Measurements from ENCODE around the gene RSPRY1.
A peak's percentile ranks its signal among the peaks of the same experiment; 100 is the strongest.

The RSPRY1 gene

DNA sequence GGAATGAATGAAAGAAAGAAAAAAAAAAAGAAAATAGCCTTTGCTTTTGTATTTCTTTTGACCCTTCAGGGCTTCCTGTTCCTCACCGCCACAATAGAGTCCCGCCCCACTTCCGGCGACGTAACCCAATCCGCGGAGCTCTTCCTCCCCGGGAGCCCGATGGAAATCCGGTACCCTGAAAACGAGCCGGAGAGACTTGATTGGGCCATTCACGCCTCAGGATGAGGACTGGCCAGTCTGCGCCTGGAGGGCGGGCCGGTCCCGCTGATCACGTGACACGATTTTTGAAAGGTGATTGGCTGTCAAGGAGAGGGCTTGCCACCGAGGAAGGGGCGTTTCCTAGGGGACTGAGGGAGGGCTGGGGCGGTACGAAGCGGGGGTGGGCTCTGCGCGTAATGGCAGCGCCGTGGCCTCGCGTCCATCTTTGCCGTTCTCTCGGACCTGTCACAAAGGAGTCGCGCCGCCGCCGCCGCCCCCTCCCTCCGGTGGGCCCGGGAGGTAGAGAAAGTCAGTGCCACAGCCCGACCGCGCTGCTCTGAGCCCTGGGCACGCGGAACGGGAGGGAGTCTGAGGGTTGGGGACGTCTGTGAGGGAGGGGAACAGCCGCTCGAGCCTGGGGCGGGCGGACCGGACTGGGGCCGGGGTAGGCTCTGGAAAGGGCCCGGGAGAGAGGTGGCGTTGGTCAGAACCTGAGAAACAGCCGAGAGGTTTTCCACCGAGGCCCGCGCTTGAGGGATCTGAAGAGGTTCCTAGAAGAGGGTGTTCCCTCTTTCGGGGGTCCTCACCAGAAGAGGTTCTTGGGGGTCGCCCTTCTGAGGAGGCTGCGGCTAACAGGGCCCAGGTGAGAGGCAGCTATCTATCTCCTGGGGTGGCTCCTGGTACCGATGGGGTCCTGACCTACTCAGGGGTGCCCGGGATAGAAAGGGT is at the start of gene RSPRY1, which contains the start of gene PSME3IP1:
RSPRY1 (plus strand) TSS at position 385 of the 927 bp plus-strand sequence. CDS start 18,330 bp downstream, outside the sequence.
PSME3IP1 (minus strand) TSS at position 95 of the 927 bp plus-strand sequence. CDS start 12,185 bp downstream, outside the sequence.
- DNase-seq (ENCODE audit: extremely low read depth in 1 of 2, low read depth in 1 of 2) = peak; percentile 92 to 98

DNA sequence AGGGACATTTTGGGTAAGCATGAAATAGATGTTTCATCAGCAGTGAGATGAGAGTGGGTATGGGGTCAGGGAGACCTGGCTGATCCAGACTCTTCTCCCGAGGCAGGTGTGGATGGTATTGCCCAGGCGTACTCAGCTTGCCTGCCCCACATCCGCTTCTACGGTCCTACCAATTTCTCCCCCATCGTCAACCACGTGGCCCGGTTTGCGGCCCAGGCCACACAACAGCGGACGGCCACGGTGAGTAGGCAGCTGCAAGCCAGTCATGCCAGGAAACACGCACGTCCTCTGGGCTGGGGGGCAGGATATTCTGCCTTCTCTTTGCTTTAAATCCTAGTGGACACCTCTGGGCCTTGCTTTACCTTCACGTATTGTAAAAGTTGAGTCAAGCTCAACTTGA is 49.1 kb upstream of the RSPRY1 start:
- DNase-seq (ENCODE audit: extremely low read depth in 1 of 2, low read depth in 1 of 2) = no peak

DNA sequence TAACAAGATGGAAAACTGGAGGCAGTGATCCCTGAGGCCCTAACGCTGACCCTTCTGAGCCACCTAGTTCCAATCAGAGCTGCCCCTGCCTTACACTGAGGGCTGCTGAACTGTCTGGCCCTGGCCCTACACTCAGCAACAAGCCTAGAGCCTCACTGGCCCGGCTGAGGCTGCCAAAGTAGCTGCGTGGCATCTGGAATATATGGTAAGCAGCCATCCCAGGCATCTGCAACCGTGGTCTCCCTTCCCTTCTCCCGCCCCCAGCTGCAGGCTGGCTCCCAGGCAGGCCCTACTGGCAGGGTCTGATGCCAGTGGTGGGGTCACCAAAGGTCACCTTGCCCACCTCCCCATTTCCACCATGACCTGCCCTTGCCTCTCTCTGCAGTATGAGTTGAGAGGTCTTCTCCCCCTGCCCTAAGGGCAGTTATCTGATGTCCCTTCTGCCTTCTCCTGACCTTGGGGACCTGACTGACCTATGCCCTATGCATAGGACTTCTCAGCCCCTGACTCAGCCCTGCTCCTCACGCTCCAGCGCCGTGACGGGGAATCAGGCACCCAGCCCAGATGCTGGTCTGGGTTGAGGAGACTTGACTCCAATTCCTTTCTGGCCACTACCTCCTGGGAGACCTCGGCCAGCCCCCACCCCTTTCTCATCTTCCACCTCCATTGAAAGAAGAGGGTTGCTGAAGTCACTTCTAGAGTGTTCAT is 48.4 kb upstream of the RSPRY1 start:
- DNase-seq (ENCODE audit: extremely low read depth in 1 of 2, low read depth in 1 of 2) = no peak

DNA sequence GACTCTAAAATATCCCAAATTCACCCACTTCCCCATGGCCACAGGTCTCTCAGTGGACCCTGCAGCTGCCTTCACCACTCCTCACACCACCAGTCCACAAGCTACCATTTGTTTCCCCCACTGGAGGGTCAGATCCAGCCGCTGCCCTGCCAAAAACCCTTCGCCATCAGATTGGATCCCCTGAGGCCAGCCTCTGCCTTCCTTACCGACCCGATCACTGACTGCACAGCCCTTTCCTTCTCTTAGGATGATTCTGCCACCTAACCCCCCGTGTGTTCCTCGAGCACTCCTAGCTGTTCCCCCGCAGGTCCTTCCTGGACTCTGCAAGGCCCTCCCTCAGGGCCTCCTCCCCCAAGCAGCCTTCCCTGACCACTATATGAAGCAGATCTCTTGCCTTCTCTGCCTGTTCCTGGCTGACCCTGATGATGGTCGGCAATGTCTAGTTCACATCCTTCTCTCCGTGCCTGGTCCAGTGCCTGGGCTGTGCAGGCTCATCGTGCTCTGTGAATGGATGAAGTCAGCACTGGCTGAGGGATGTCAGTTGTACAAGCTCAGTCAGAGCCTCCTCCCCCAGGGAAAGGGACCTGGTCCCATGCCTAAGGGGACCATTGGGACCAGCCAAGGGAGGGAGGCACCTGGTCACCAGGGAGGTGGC is 47.7 kb upstream of the RSPRY1 start:
- no peak for DNase-seq (ENCODE audit: extremely low read depth in 1 of 2, low read depth in 1 of 2)

DNA sequence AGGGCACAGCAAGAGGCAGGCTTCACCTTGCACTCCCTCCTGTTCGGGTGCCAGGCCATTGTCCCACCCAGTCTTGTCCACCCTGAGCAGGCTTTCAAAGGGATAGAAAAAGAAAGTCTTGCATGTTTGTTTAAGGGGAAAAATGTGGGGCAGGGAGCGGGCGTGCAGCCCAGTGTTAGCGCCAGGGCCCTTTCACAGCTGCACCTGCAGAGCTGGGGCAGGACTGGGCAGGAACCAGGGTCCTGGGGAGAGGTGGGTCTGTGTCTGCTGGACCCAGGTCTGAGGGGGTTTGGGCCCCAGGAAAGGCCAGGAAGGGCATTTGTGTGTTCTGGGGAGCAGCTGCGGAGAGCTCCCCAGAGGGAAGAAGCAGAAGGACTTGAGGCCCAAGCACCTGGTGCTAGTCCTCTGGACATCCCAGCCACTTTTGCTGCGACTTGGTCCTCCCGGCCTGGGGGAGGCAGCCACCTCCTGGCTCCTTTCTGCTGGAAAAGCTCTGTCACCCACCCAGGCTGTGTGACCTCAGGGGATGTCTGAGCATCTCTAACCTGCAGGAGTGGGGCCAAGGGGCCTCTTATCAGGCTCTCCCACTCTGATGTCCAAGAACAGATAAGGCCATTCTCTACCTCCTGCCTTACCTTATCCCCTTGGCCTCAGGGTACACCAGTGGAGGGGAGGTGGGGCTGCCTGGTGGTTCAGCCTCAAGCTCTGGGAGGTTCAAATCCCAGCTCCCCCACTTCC is 45.0 kb upstream of the RSPRY1 start:
- no peak for DNase-seq (ENCODE audit: extremely low read depth in 1 of 2, low read depth in 1 of 2)

DNA sequence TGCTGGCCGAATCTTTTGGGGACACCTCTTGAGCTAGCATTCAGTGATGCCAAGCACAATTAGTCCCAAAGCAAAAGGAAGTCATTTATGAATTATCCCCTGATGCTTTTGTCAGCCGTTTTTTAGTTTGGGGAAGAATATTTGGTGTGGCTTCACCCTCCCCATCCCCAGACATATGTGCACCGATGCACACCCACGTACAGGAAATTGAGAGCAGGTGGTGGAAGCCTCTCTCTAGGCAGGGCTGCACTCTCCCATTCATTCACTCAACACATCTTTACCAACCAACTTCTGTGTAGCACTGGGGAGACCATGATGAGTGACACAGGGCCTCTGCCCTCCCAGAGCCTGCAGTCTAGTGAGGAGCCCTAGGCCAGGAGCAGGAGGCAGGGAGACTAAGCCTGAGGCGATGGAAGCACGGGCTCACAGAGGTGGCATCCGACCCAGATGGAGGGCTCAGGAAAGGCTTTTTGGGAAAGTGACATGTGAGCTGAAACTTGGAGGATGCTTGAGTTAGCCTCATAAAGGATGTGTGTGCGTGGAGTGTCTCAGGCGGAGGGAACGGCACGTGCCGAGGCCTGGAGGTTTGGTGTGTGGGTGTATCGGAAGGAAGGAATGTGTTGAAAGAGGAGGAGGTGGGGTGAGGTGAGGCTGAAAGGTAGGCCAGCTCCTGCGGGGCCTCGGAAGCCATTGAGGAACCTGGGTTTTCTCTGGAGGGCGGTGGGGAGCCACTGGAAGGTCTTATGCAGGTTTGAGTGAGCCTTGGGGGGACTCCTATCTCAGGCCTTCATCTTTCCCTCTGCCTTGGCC is 44.1 kb upstream of the RSPRY1 start:
- no peak for DNase-seq (ENCODE audit: extremely low read depth in 1 of 2, low read depth in 1 of 2)

DNA sequence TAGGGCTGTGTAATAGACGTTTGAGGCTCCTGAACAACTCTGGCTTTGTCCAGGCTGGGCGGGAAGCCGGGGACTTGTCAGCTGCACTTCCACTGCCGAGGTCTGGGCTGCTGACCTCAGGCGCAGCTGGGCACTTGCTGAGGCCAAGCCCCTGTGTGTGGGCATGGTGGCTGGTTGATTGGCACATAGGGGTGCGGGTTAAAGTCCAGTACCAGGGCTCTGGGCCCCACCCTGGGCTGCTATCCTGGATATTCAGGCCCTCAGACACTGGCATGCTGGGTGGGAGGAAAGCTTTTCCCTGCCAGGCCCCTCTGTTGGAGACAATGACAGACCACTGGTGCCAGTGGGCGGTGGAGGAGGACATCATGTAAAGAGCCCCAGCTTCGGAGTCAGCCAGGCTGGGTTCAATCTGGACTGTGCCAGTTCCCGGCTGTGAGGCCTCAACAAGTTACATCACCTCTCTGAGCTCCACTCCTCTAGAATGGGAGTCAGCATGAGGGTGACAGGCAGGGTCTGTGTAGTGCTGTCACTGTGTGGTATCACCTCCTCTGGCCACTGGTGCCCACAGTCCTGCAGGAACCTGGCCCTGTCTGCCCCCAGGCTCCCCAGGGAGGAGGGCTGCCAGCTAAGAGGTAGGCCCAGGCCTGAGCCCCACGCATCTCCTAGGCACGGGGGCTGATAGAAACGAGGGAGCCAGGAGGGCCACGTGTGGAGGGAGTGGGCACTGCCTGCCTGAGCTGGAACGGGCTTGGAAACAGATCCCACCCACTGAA is 42.8 kb upstream of the RSPRY1 start:
- DNase-seq (ENCODE audit: extremely low read depth in 1 of 2, low read depth in 1 of 2) = no peak

DNA sequence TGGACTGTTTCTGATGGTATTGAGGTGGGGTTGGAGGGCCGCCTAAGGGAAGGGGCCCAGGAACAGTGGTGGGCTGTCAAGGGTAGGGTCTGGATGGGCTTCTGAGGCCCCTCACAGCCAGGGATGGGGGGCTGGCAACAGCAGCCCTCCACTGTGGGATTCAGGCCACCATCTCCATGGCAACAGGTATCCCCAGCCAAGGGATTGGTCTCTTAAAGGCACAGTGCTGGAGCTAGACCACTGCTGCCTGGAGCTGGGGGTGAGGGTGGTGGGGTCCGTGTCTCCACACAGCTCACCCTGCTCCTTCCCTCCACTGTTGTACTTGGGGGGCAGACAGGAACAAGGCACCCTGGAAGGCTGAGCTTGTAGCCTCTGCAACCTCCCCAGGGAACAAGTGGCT is 42.1 kb upstream of the RSPRY1 start:
- no peak for DNase-seq (ENCODE audit: extremely low read depth in 1 of 2, low read depth in 1 of 2)

DNA sequence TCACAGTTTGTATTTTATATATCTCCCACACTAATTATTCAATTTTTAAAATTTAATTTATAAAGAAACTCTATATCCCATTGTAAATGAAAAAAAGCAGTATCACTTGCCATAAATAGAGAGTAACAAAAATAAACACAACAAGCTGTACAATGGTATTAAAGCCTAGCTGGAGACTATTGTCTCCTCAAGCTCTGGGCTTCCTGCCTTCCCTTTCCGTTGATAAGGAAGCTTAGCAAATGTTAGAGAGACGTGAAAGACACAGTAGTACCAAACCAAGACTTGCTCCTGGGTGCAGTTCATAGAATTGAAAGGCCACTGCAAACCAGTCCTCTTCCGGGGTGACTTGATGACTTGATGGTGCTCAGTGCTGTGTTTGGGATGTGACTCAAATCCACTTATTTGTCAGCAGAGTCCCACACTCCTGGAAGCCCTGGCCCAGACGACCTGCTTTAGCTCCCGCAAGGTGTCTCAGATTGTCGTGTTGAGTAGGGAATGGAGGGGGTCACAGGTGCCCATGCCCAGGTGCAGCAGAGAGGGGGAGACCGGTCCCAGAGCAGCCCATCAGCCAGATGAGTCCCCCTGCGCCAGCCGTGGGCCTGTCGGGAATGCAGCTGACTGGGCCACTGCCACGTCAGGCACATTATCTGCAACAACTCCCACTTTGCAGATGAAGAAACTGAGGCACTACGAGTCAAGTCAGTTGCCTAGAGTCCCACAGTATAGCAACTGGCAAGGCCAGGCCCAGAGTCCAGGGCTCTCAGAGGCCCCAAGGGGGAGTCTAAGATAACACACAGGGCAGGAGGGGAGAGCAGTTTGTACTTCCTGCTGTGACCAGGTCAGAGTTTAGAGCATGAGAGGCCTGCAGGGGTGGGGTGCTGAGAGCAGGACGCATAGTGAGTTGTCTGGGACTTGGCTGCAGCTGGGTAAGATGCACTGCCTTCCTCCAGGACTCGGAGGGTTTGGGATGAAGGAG is 40.8 kb upstream of the RSPRY1 start:
- DNase-seq (ENCODE audit: extremely low read depth in 1 of 2, low read depth in 1 of 2) = no peak

DNA sequence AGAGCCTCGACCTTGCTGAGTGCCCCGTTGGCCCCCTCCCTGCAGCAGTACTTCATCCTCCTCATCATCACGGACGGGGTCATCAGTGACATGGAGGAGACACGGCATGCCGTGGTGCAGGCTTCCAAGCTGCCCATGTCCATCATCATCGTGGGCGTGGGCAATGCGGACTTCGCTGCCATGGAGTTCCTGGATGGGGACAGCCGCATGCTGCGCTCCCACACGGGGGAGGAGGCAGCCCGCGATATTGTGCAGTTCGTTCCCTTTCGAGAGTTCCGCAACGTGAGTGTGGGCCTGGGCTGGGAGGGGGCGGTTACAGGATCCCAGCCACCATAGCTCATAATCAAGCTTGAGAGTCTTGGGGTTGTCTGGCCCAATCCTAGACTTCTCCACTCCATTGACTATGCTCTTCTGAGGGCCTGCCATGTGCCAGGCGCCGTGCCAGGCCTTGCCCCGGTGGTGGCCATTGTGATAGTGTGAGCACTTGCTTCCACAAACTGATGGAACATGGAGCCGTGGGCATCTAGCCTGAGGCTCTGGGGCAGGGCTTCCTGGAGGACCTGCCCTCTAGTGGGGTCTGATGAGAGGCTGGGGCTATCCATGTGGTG is 40.0 kb upstream of the RSPRY1 start:
- no peak for DNase-seq (ENCODE audit: extremely low read depth in 1 of 2, low read depth in 1 of 2)

DNA sequence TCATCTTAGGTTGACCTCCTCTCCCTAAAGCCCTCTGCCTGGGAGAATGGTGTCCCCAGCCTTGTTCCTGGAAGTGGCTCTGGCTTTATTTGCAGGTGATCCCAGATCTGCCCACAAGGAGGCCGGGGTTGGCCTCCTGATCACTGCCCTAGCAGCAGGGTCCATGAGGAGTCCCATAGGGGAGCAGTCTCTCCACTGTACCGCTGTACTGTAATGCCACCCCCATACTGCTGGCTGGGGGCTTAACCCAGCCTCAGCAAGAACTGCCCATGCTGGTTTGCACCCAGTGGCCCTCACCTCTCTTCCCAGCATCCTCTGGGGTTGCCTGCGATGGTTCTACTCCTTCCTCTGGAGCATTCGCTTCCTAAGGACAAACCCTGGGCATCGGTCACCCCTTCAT is 39.4 kb upstream of the RSPRY1 start:
- no peak for DNase-seq (ENCODE audit: extremely low read depth in 1 of 2, low read depth in 1 of 2)

DNA sequence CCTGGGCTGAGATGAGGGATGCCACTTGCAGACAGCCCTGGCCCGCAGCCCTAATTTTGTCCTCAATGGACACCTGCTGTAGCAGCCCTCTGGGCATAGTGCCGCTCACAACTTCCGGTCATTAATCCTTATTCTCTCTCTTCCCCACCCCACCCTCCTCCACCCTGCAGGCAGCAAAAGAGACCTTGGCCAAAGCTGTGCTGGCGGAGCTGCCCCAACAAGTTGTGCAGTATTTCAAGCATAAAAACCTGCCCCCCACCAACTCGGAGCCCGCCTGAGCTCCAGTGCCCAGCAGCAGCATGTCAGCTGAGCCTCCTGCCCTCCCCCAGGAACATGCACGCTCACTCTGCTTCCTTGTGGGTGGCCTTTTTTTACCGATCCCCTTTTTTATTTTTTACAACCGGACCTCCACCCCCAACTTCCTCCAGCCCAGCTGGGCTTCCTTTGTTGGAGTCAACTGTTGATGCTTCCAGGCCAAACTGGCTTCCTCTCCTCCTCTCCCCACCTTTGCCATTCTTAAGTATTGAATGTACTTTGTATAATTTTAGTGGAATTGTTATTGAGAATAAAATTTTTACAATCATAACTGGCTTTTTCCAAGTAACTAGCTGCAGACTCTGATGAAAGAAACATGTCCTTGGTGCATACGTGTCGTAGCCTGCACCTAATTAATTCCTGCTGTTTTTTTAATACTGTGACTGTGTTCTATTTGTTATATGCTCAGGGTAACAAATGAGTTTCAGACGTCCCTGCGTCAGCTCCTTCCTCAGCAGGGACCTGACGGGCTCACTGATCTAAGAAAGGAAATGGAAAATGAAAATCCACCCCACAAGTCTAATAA is 38.5 kb upstream of the RSPRY1 start:
- no peak for DNase-seq (ENCODE audit: extremely low read depth in 1 of 2, low read depth in 1 of 2)

DNA sequence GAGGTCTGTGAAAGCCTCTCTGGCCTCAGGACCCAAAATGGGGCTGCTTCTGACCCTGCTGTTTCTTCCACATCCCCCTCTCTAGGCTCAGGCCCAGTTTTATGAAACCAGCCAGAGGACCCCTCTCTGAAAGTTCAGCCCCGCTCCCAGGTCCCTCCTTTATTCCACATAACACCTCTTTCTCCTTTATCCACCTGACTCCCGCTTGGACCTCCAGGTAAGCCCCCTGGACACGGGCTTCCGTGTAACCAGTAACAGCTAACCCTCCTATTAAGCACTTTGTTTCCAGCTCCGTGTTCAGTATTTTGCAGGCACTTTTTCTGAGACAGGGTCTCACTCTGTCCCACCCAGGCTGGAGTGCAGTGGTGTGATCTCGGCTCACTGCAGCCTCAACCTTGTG is 37.6 kb upstream of the RSPRY1 start:
- no peak for DNase-seq (ENCODE audit: extremely low read depth in 1 of 2, low read depth in 1 of 2)

DNA sequence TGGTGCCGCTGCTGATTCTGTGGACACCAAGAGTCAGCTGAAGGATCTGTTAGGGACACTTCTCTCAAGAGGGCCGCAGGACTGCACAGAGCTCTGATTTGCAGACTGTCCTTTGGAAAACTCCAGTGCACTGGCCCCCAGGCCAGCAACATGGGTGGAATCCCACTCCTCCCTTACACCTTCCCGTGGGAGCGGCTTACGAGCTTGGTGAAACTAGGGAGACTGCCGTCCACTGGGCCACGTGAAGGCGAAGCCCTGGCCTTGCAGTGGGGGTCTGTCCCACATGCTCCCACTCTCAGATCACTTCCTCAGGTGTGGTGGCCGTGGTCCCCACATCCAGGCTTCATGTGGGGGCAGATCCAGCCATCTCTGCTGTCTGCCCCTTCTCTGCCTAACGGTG is 36.7 kb upstream of the RSPRY1 start:
- DNase-seq (ENCODE audit: extremely low read depth in 1 of 2, low read depth in 1 of 2) = no peak

DNA sequence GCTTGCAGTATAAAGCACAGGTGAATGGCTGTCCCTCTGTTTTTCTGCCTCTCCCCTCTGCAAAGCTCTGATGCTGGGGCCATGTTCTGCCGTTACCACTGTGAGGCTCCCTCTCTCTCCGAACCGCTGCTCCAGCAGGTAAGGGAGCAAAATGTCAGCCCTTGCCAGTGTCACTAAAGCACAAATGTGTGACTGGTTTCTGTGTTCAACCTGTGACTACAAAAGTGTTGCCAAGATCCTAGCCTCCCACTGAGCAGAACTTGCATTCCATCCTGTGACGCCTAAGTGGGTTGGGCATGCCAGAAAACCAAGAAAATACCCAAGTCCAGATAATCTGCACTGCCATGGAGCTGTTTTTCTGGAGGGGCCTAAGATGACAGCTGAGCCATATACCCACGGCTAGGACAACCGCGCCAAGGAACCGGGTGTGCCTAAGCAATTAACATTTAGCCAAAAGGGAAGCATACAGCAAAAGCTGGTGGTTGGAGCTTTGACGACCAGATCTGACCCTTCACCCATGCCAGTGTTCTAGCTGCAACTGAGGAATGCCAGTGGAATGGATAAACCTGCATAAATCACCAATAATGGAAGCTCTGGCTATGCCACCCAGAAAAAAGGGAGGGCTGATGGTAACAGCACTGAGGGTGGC is 35.3 kb upstream of the RSPRY1 start:
- no peak for DNase-seq (ENCODE audit: extremely low read depth in 1 of 2, low read depth in 1 of 2)

DNA sequence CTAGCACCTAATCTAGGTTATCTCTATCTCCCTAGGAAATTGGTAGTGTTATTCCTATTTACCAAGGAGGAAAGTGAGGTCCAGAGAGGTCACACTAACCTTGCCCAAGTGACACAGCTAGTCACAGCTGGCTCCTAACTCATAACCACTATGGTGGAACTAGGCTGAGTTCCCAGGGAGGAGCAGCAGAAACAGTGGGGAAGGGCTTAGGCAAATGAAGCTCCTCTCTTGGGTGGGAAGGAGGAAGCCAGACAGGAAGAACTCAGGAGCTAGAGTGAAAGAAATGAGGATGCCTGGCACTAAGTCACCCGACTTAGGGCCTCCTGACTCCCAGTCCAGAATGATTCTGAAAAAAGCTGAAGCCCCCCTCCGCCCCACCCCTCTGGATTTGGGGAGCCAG is 34.8 kb upstream of the RSPRY1 start:
- DNase-seq (ENCODE audit: extremely low read depth in 1 of 2, low read depth in 1 of 2) = no peak
